ENCODE measurements around the gene MDM2.
"Not testable (repeated sequence)": the region's sequence is repeated elsewhere in the genome, so short reads cannot be mapped to it uniquely, and the experiment has no call there.

The MDM2 gene

DNA sequence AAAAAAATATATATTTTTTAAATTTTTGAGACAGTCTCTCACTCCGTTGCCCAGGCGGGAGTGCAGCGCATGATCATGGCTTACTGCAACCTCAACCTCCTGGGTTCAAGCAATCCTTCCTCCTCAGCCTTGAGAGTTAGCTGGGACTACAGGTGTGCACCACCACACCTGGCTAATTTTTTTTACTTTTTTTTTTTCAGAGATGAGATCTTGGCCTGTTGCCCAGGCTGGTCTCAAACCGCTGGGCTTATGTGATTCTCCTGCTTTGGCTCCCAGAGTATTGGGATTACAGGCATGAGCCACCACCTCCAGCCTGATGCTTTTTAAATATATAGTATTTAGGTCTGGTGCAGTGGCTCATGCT lies 24.5 kb downstream of the MDM2 start:
- no peak for DNase-seq (ENCODE audit: low read depth)
- TF ChIP-seq, protein P1, sequence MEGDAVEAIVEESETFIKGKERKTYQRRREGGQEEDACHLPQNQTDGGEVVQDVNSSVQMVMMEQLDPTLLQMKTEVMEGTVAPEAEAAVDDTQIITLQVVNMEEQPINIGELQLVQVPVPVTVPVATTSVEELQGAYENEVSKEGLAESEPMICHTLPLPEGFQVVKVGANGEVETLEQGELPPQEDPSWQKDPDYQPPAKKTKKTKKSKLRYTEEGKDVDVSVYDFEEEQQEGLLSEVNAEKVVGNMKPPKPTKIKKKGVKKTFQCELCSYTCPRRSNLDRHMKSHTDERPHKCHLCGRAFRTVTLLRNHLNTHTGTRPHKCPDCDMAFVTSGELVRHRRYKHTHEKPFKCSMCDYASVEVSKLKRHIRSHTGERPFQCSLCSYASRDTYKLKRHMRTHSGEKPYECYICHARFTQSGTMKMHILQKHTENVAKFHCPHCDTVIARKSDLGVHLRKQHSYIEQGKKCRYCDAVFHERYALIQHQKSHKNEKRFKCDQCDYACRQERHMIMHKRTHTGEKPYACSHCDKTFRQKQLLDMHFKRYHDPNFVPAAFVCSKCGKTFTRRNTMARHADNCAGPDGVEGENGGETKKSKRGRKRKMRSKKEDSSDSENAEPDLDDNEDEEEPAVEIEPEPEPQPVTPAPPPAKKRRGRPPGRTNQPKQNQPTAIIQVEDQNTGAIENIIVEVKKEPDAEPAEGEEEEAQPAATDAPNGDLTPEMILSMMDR (conservative IDR thresholded peaks at IDR 0.05; ENCODE audit: low read depth, low read length) = no peak
- H3K4me3 ChIP-seq (ENCODE audit: low read length) = no peak overlapping the region

DNA sequence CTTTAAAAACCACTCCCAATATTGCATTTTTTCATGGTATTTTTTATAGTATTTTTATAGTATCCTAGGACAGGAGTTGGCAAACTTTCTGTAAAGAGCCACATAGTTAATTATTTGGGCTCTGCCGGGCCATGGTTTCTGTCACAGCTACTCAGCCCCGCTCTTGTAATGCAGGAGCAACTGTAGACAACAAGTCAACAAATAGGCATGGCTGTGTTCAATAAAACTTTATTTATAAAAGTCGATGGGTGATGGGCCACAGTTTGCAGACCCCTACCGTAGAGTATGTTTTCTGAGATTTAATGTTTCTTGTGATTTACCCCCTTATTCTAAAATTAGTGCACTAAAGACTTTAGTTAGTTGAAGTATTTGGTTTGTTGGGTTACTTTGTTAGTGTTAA lies 25.5 kb downstream of the MDM2 start:
- H3K4me3 ChIP-seq (ENCODE audit: low read length) = no peak overlapping the region
- DNase-seq (ENCODE audit: low read depth) = no peak
- TF ChIP-seq, protein P1 (conservative IDR thresholded peaks at IDR 0.05; ENCODE audit: low read depth, low read length) = no peak

DNA sequence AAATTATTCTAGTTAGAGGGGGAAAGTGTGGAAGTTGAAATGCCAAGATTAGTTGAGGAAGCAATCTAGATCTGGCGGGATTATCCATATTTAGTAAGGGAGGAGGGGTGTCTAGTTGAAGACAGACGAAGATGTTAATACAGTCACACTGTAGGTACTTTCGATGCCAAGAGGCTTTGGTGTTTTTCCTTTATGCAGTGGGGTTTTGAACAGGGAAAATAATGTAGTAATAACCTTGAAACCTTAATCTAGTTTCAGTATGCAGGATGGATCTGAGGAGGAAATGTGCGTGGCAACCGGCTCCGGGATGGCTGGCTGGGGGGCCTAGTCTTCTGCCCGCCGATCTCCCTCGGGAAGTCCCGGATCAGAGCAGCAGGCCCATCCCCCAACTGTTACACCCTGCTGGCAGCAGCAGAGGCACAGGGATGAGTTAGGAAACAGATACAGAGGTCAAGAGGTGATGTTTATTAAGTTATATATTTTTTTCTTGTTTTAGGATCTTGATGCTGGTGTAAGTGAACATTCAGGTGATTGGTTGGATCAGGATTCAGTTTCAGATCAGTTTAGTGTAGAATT lies 27.4 kb downstream of the MDM2 start:
- no peak for DNase-seq (ENCODE audit: low read depth)
- H3K4me3 ChIP-seq (ENCODE audit: low read length) = no peak overlapping the region
- TF ChIP-seq, protein P1 (conservative IDR thresholded peaks at IDR 0.05; ENCODE audit: low read depth, low read length) = no peak

DNA sequence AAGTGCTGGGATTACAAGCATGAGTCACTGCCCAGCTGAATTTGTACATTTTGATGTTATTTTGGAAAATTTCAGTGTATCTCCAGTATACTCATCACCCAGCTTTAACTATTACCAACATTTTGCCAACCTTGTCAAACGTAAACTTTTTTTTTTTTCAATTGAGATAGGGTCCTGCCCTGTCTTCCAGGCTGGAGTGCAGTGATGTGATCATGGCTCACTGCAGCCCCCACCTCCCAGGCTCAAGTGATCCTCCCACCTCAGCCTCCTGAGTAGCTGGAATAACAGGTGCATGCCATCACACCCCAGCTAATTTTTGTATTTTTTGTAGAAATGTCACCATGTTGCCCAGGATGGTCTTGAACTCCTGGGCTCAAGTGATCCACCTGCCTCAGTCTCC lies 29.2 kb downstream of the MDM2 start:
- no peak overlapping the region for H3K4me3 ChIP-seq (ENCODE audit: low read length)
- no peak for DNase-seq (ENCODE audit: low read depth)
- TF ChIP-seq, protein P1 (conservative IDR thresholded peaks at IDR 0.05; ENCODE audit: low read depth, low read length) = no peak

DNA sequence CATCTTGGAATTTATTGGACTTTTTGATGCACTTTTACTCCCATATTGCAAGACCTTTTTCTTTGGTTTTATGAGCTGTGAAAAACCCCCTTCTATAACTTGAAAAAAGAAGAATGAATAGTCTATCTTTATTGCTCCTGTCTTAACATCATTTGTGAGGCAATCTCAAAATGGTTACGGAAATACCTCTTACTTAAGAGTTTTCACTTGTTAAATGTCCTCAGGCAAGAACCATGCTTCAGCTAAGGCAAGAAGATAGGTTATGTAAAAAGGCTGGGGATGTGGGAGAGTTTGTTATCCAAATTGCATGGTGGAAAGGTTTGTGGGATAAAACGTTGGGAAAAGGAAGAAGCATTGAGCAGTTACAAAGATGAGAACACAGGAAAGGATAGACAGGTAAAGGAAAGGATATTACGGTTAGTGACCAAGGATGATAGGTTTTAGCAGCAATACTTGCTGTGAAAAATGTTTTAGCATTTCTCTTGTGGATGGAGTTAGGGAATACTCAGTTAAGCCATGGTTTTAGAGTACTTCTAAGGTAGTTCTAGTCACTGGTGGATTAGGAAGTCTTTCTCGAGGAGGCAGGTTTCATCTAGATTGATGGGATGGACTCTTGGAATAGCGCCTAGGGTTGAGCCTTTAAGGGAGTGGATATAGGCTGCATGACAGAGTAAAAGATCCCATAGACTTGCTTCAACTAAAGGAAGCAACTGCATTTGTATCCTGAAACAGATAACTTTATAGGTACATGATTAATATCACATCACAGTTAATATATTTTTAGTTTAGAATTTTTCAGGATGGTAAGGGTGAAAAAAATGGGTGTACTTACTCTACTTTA lies 30.3 kb downstream of the MDM2 start:
- DNase-seq (ENCODE audit: low read depth) = no peak
- TF ChIP-seq, protein P1 (conservative IDR thresholded peaks at IDR 0.05; ENCODE audit: low read depth, low read length) = no peak

DNA sequence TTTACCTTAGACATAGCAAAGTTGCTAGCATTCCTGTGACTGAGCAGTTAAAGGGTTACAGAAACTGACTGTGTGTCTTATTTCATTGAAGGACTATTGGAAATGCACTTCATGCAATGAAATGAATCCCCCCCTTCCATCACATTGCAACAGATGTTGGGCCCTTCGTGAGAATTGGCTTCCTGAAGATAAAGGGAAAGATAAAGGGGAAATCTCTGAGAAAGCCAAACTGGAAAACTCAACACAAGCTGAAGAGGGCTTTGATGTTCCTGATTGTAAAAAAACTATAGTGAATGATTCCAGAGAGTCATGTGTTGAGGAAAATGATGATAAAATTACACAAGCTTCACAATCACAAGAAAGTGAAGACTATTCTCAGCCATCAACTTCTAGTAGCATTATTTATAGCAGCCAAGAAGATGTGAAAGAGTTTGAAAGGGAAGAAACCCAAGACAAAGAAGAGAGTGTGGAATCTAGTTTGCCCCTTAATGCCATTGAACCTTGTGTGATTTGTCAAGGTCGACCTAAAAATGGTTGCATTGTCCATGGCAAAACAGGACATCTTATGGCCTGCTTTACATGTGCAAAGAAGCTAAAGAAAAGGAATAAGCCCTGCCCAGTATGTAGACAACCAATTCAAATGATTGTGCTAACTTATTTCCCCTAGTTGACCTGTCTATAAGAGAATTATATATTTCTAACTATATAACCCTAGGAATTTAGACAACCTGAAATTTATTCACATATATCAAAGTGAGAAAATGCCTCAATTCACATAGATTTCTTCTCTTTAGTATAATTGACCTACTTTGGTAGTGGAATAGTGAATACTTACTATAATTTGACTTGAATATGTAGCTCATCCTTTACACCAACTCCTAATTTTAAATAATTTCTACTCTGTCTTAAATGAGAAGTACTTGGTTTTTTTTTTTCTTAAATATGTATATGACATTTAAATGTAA lies 31.5 kb downstream of the MDM2 start:
- TF ChIP-seq, protein P1 (conservative IDR thresholded peaks at IDR 0.05; ENCODE audit: low read depth, low read length) = no peak
- no peak for DNase-seq (ENCODE audit: low read depth)
- no peak overlapping the region for H3K4me3 ChIP-seq (ENCODE audit: low read length)

More for the DNA sequence above, 30.3 kb downstream of the MDM2 start:
- H3K4me3 ChIP-seq (ENCODE audit: low read length) = no peak overlapping the region

DNA sequence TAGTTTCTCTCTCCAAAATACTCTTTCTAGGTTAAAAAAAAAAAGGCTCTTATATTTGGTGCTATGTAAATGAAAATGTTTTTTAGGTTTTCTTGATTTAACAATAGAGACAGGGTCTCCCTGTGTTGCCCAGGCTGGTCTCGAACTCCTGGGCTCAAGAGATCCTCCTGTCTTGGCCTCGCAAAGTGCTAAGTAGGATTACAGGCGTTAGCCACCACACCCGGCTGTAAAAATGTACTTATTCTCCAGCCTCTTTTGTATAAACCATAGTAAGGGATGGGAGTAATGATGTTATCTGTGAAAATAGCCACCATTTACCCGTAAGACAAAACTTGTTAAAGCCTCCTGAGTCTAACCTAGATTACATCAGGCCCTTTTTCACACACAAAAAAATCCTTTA lies 33.2 kb downstream of the MDM2 start:
- not testable (repeated sequence) for H3K4me3 ChIP-seq (ENCODE audit: low read length); DNase-seq (ENCODE audit: low read depth)
